Measurements from ENCODE around the gene ARIH2.

DNA sequence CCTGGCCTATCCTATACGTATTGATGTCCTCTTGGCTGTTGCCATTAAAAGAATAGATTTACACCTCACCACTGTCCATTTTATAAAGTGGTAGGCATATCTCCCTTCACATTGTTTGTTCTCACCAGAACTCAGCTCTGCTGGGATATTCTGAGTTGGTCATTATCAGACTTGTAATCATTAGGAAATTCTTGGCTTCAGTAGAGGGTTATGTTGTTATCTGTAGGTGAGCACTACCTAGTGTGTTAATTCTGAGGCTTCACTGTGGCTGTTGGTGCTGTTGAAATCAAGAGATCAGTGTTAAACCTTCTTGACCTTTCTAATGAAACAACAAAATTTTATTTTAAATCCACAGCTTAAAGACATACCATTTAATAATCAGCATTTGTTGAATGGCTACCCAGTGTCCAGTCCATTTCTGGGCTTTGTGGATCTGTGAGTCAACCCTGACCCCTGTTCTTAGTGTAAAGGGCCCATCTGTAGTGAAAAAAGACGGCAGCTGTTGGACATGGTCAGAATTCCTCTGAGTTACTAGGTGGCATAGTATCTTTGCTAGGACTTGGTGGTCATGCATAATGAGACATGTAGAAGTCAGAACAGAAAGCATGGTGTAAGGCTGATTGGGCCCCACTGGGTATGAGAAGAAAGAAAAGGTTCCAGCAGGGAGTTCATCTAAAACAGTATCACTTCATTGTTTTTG, 38.5 kb downstream of the ARIH2 start:
- TF ChIP-seq, protein P1, sequence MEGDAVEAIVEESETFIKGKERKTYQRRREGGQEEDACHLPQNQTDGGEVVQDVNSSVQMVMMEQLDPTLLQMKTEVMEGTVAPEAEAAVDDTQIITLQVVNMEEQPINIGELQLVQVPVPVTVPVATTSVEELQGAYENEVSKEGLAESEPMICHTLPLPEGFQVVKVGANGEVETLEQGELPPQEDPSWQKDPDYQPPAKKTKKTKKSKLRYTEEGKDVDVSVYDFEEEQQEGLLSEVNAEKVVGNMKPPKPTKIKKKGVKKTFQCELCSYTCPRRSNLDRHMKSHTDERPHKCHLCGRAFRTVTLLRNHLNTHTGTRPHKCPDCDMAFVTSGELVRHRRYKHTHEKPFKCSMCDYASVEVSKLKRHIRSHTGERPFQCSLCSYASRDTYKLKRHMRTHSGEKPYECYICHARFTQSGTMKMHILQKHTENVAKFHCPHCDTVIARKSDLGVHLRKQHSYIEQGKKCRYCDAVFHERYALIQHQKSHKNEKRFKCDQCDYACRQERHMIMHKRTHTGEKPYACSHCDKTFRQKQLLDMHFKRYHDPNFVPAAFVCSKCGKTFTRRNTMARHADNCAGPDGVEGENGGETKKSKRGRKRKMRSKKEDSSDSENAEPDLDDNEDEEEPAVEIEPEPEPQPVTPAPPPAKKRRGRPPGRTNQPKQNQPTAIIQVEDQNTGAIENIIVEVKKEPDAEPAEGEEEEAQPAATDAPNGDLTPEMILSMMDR (IDR thresholded peaks at IDR 0.05; ENCODE audit: insufficient read depth, low read length, poor library complexity, severe bottlenecking) = no peak
- TF ChIP-seq EZH2phosphoT487 (conservative IDR thresholded peaks at IDR 0.05; ENCODE audit: low read length) = no peak
